SK-N-SH treated with all-trans-retinoic acid at 6 μM for 48 hours (cell line): ENCODE data around the gene ATP8A2.

Experiments used
- BACH2 ChIP-seq: fragments of 250-450 bp; sonication (Bioruptor Pico); IDR thresholded peaks from 2 replicates; pipeline ENCODE4 v1.9.0; 2021; ENCODE audit warnings: mild to moderate bottlenecking, borderline replicate concordance
- RARB ChIP-seq: fragments of 250-450 bp; sonication (Bioruptor Pico); IDR thresholded peaks from 2 replicates; pipeline ENCODE4 v1.8.0; 2021; ENCODE audit warnings: mild to moderate bottlenecking, moderate library complexity
- ZNF8 ChIP-seq: fragments of 450-650 bp; formaldehyde crosslinking; IDR thresholded peaks from 2 replicates; pipeline ENCODE4 v1.5.0; 2020; ENCODE audit warnings: mild to moderate bottlenecking, moderate library complexity

DNA sequence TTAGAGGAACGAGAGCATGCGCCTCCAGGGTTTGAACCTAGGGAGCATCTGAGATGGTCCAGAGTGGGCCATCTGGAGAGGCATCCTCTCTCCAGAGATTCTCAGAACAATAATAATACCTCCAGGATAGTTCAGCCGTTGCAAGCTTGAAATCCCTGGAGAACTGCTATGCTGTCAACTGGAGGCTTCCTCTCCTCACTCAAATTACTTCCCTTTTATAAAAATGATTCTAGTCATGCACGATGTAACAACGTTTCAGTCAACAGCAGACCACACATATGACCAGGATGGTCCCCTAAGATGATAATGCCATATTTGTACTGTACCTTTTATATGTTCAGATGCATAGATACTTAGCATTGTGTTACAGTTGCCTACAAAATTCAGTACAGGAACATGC is 571.3 kb downstream of the ATP8A2 start:
- TF ChIP-seq ZNF8 (CRISPR knock-in tag), result no peak
- TF ChIP-seq BACH2 (CRISPR knock-in tag), result no peak
- no peak for TF ChIP-seq RARB (CRISPR knock-in tag)
